NCI-H345 (cell line): ENCODE measurements around the gene HBZ.
"Not testable (repeated sequence)": the region's sequence is repeated elsewhere in the genome, so short reads cannot be mapped to it uniquely, and the experiment has no call there.

ENCODE experiments used
- DNase-seq: peaks from one replicate; lab custom pipeline; 2025; lab: John Stamatoyannopoulos, UW

The HBZ gene

GRCh38 chr16:138049-138417, 14.4 kb upstream of the HBZ start:
- no peak for DNase-seq

GRCh38 chr16:140175-140857, 12.1 kb upstream of the HBZ start:
- DNase-seq, result no peak

GRCh38 chr16:142405-142967, 10.0 kb upstream of the HBZ start:
- DNase-seq, result no peak

GRCh38 chr16:143047-143446, 9.4 kb upstream of the HBZ start:
- DNase-seq, result no peak

GRCh38 chr16:143456-143855, 9.0 kb upstream of the HBZ start:
- DNase-seq, result no peak

GRCh38 chr16:144797-145252, 7.6 kb upstream of the HBZ start:
- no peak for DNase-seq

GRCh38 chr16:146646-147045, 5.8 kb upstream of the HBZ start:
- DNase-seq, result no peak

GRCh38 chr16:149024-149660, 3.3 kb upstream of the HBZ start:
- no peak for DNase-seq

- not testable (repeated sequence) for DNase-seq
Measured at GRCh38 chr16:153129-153521, 681 bp downstream of the HBZ start.

GRCh38 chr16:153550-154216, 1.2 kb downstream of the HBZ start:
- DNase-seq, result not testable (repeated sequence)

GRCh38 chr16:154217-155030, 2.0 kb downstream of the HBZ start:
- peak; percentile 26 for DNase-seq

- DNase-seq, result no peak
Measured at GRCh38 chr16:155031-155398, 2.6 kb downstream of the HBZ start.

GRCh38 chr16:159136-159849, 6.8 kb downstream of the HBZ start:
- no peak for DNase-seq

- DNase-seq, result not testable (repeated sequence)
Measured at GRCh38 chr16:160242-160641, 7.8 kb downstream of the HBZ start.

GRCh38 chr16:160691-161190, 8.3 kb downstream of the HBZ start:
- no peak for DNase-seq

- no peak for DNase-seq
Measured at GRCh38 chr16:162271-162991, 10.0 kb downstream of the HBZ start.

- DNase-seq, result not testable (repeated sequence)
Measured at GRCh38 chr16:163139-163538, 10.7 kb downstream of the HBZ start.

GRCh38 chr16:163696-164095, 11.3 kb downstream of the HBZ start:
- not testable (repeated sequence) for DNase-seq

- not testable (repeated sequence) for DNase-seq
Measured at GRCh38 chr16:164134-164823, 11.8 kb downstream of the HBZ start.
